ENCODE measurements around the gene GPR108.
"Not testable (repeated sequence)": the region's sequence is repeated elsewhere in the genome, so short reads cannot be mapped to it uniquely, and the experiment has no call there.

Gene GPR108

DNA sequence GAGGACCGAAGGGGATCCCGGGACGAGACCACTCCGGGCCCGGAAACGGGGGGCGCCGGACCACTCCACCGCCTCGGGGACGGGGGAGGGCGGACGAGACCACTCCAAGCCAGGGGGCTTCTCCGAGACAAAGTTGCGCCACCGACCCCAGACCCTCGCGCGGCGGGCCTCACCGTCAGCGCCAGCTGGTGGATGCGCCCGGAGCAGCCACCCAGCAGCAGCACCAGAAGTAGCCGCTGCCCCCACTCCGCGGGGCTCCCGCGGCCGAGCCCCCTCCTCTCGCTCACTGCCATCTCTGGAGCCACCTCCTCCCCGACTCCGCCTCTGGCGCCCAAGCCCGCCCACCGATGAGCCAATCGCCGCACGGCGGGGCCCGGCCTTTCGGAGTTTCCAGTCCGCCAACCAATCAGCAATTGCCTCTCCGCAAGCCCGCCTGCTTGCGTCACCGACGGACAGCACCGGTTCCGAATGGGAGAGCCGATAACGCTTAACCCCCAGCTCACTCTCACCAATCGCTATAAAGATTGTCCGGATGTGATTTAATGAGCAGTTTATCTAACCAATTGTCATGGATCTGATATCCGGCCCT is at the start of gene GPR108:
Gene GPR108, minus strand, starts transcription at position 297 of the 589 bp plus-strand sequence. Its CDS starts 4 bp downstream, at position 293.
- peak; percentile 98 to 99 for DNase-seq

GRCh38 chr19:6779206-6779605 is 41.8 kb upstream of the GPR108 start:
- no peak for DNase-seq

GRCh38 chr19:6778386-6778785 is 41.0 kb upstream of the GPR108 start:
- no peak for DNase-seq

DNA sequence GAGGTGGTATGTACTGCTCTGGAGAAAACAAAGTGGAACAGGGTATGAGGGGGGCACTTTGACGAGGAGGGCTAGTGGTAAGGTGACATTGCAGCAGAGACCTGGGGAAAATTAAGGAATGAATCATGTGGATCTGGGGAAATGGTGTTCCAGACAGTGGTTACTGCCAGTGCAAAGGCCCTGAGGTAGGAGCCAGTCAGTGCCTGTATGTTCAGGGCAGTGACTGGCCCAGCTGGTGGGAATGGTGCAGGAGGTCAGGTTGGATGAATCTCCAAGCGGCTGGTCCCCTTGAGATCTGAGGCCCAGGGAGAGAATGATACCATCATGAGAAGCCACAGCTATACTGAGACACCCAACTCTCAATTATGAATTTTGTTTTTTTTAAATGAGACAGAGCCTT is 40.1 kb upstream of the GPR108 start:
- DNase-seq: no peak

DNA sequence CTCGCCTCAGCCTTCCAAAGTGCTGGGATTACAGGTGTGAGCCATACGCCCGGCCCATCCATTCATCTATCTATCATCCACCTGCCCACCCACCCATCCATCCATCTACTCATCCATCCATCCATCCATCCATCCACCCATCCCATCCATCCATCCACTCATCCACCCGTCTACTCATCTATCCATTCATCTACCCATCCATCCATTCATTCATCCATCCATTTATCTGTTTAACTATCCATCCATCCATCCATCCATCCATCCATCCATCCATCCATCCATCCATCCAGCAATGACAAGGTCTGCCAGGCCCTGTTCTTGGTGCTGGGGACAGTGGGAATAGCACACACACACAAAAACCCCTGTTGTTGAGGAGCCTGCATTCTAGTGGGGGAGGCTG is 39.6 kb upstream of the GPR108 start:
- DNase-seq: no peak

DNA sequence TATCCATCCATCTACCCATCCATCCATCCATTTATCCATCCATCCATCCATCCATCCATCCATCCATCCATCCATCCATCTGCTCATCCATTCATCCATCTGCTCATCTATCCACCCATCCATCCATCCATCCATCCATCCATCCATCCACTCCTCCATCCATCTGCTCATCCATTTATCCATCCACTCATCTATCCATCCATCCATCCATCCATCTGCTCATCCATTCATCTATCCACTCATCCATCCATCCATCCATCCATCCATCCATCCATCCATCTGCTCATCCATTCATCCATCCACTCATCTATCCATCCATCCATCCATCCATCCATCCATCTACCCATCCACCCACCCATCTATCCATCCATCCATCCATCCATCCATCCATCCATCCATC is 38.7 kb upstream of the GPR108 start:
- DNase-seq: not testable (repeated sequence)

- DNase-seq: no peak
Measured at GRCh38 chr19:6774821-6775707, 37.7 kb upstream of the GPR108 start.

GRCh38 chr19:6773323-6773931 is 36.0 kb upstream of the GPR108 start:
- peak; percentile 36 to 43 for DNase-seq

GRCh38 chr19:6772866-6773322 is 35.5 kb upstream of the GPR108 start:
- DNase-seq: no peak

GRCh38 chr19:6772028-6772865 is 34.9 kb upstream of the GPR108 start, which contains the start of gene VAV1:
TSS of gene VAV1 (plus strand) at chr19:6772708. CDS start at chr19:6772808, 100 bp downstream.
- peak; percentile 88 to 91 for DNase-seq

DNA sequence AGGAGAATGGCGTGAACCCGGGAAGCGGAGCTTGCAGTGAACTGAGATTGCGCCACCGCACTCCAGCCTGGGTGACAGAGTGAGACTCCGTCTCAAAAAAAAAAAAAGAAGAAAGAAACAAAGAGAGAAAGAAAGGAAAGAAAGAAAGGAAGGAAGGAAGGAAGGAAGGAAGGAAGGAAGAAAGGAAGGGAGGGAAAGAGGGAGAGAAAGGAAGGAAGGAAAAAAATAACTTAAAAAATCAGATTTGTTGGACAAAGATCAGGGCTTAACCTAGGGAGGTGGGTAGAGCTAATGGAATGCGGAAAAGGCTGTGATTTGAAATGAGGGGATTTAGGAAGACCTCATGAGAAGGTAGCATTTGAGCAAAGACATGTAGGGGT is 34.3 kb upstream of the GPR108 start:
- DNase-seq: not testable (repeated sequence)

GRCh38 chr19:6769006-6769619 is 31.7 kb upstream of the GPR108 start:
- DNase-seq: no peak

DNA sequence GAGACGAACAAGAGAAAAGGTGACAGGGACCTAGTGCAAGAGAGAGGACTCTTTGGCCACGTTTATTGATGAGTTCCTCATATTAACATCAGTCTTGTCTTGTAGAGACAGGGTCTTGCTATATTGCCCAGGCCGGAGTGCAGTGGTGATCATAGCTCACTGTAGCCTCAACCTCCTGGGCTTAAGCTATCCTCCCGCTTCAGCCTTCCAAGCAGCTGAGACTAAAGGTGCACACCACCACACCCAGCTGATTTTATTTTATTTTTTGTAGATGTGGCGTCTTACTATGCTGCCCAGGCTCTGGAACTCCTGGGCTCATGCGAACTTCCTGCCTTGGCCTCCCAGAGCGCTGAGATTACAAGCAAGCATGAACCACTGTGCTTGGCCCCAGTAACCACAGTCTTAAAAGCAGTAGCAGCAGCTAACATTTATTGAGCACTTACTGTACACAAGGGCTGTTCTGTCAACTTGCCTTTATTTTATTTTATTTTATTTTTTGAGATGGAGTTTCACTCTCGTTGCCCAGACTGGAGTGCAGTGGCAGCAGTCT is 30.9 kb upstream of the GPR108 start:
- no peak for DNase-seq

GRCh38 chr19:6767357-6768235 is 30.2 kb upstream of the GPR108 start, which contains the start of gene SH2D3A:
TSS of gene SH2D3A (minus strand) at chr19:6767435. CDS start at chr19:6763748, 3,687 bp downstream.
- DNase-seq: peak; percentile 96 to 97

DNA sequence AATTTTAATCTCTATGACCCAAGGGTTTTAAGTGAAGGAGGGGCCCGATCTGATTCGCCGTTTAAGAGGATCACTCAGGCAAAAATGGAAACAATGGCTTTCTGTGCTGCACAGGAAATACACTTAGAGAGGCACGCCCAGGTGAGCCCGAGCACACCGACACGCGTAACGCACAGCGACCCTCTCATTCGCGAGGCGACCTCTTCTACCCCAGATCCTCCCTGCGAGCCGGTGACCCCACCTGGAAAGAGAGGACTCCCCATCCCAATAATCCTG is 29.6 kb upstream of the GPR108 start:
- DNase-seq: no peak

DNA sequence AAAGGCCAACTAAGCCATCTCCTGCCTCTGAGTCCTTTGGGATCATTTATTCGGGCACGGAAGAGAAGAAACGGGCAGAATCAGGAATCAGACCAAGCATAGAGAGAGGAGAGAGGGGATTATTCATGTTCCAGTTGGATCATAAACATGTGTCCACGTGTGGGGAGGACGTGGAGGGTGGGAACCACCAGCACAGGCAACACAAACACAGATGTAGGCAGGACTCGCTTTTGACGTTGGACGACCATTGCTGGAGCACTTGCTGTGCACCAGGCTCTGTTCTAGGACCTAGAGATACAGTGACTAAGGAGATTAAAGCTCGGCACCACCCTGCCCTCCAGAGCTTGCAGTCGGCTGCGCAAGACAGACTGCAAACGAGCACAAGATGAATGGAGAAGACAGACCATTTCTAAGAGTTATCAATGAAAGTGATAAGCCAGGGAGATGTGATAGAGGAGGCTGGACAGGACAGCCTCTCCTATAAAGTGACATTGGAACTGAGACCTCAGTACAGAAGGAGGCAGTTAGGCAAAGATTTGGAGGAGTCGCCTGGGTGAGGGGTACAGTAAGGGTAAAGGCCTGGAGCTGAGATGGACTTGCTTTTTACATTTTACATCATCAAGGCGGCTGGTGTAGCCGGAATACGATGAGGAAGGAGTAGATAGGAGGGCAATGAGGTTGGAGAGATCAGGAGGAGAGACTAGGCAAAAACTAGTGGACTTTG is 29.1 kb upstream of the GPR108 start:
- DNase-seq: no peak

GRCh38 chr19:6765738-6766356 is 28.5 kb upstream of the GPR108 start:
- no peak for DNase-seq

- DNase-seq: not testable (repeated sequence)
Measured at GRCh38 chr19:6762253-6762797, 24.9 kb upstream of the GPR108 start.

GRCh38 chr19:6761053-6761676 is 23.8 kb upstream of the GPR108 start:
- DNase-seq: no peak
